GM06990 (cell line): ENCODE data around the gene AP4S1.
"Not testable (repeated sequence)": the region's sequence is repeated elsewhere in the genome, so short reads cannot be mapped to it uniquely, and the experiment has no call there.

Source experiments
- DNase-seq: peaks from one replicate; pipeline ENCODE4 v3.0.0-alpha.2; 2011; ENCODE audit not compliant: insufficient read length; ENCODE audit errors: extremely low read depth
- H3K27me3 ChIP-seq: replicated peaks from 2 replicates; pipeline ENCODE4 v1.6.0; 2011; ENCODE audit warnings: low read length; ENCODE audit not compliant: control insufficient read depth, insufficient read depth
- H3K36me3 ChIP-seq: 2 replicates; pipeline ENCODE4 v1.5.1; 2011; ENCODE audit warnings: low read length; ENCODE audit not compliant: control insufficient read depth, insufficient read depth
- H3K4me3 ChIP-seq: replicated peaks from 2 replicates; pipeline ENCODE4 v1.5.1; 2011; ENCODE audit warnings: low read depth, mild to moderate bottlenecking, control low read depth, low read length
- TF ChIP-seq, protein P1 (sequence below): IDR thresholded peaks from 2 replicates; pipeline ENCODE4 v1.5.1; 2011; ENCODE audit warnings: low read length, control low read depth, mild to moderate bottlenecking, inconsistent platforms; ENCODE audit not compliant: insufficient read depth, poor library complexity, severe bottlenecking

The AP4S1 gene

DNA sequence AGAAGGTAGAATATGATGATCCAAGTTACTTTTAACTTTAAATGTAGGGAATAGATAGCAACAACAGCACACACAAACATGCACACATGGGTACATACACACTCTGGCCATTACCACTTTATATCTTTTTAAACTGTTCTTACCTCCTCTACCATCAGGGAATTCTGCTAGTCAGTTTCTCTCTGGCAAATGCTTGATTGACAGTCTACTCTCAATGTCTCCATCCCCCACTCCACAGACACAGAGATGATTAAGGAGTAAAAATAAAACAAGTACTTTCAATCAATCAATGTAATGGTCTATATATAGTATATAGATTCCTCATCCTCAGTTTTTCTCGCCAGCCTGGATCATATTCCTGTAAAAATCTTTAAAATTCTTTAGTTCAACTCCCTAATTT, 16.9 kb downstream of the AP4S1 start:
- no peak overlapping the region for H3K4me3 ChIP-seq
- no peak for DNase-seq
- H3K27me3 ChIP-seq = no peaks in the 10 kb centered on the region
- TF ChIP-seq, protein P1, sequence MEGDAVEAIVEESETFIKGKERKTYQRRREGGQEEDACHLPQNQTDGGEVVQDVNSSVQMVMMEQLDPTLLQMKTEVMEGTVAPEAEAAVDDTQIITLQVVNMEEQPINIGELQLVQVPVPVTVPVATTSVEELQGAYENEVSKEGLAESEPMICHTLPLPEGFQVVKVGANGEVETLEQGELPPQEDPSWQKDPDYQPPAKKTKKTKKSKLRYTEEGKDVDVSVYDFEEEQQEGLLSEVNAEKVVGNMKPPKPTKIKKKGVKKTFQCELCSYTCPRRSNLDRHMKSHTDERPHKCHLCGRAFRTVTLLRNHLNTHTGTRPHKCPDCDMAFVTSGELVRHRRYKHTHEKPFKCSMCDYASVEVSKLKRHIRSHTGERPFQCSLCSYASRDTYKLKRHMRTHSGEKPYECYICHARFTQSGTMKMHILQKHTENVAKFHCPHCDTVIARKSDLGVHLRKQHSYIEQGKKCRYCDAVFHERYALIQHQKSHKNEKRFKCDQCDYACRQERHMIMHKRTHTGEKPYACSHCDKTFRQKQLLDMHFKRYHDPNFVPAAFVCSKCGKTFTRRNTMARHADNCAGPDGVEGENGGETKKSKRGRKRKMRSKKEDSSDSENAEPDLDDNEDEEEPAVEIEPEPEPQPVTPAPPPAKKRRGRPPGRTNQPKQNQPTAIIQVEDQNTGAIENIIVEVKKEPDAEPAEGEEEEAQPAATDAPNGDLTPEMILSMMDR = no peak
- H3K36me3 ChIP-seq = no peaks in the 10 kb centered on the region

DNA sequence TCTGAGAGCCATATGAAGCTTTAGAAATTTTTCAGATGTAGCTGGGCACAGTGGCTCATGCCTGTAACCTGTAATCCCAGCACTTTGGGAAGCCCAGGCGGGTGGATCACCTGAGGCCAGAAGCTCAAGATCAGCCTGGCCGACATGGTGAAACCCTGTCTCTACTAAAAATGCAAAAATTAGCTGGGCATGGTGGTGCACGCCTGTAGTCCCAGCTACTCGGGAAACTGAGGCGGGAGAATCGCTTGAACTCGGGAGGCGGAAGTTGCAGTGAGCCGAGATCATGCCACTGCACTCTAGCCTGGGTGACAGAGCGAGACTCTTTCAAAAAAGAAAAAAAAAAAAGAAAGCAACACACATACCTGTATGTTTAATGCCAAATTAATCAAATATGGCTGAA, 17.4 kb downstream of the AP4S1 start:
- H3K27me3 ChIP-seq, H3K4me3 ChIP-seq, H3K36me3 ChIP-seq, DNase-seq: not testable (repeated sequence)

DNA sequence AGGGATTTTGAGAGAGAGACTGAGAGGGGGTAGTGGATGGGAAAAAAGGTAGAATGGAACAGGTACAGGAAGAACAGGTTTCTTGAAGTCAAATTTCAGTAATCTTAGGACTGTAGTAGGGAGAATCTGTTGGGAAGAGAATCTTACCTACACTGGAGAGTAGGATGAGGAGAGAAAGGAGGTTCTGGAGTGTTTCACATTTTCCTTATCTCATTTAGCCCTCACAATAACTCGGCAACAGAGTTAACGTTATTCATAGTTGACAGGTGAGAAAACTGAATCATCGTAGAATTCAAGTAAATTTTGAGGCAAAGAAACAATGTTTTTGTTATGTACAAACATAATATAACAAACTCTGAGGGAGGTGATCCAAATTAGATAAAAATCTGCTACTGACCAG, 17.9 kb downstream of the AP4S1 start:
- Histone ChIP-seq H3K36me3 (no peaks in the 10 kb centered on the region), H3K4me3 (no peak overlapping the region)

DNA sequence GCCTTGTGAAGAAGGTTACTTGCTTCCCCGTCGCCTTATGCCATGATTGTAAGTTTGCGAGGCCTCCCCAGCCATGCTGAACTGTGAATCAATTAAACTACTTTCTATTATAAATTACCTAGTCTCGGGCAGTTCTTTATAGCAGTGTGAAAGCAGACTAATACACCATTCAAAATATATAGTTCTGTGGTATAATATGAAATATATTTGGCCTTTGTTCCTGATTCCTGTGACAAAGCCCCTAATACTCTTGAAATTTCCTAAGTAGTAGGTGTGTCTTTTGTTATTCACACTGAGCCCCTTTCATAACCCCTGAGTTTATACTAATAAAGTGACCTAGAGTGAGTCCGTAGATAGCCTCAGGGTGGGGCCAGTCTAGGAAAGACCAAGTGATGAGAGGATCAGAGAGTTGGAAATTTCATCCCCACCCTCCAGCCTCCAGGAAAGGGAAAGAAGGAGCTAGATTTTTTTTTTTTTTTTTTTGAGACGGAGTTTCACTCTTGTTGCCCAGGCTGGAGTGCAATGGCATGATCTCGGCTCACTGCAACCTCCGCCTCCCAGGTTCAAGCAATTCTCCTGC, 20.1 kb downstream of the AP4S1 start:
- Histone ChIP-seq H3K27me3 (no peaks in the 10 kb centered on the region), H3K36me3 (no peaks in the 10 kb centered on the region), H3K4me3 (no peak overlapping the region)
- no peak for DNase-seq
- TF ChIP-seq, protein P1 = no peak

More for the DNA sequence above, 17.9 kb downstream of the AP4S1 start:
- TF ChIP-seq, protein P1 = no peak
- no peaks in the 10 kb centered on the region for H3K27me3 ChIP-seq
- no peak for DNase-seq

DNA sequence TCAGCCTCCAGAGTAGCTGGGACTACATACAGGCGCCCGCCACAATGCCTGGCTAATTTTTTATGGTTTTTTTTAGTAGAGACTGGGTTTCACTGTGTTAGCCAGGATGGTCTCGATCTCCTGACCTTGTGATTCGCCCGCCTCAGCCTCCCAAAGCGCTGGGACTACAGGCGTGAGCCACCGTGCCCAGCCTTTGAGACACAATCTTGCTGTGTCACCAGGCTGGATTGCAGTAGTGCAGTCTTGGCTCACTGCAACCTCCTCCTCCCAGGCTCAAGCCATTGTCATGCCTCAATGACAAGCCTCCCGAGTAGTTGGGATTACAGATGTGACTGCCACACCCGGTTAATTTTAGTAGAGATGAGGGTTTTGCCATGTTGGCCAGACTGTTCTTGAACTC, 22.1 kb downstream of the AP4S1 start:
- no peaks in the 10 kb centered on the region for H3K36me3 ChIP-seq
- H3K4me3 ChIP-seq = no peak overlapping the region

DNA sequence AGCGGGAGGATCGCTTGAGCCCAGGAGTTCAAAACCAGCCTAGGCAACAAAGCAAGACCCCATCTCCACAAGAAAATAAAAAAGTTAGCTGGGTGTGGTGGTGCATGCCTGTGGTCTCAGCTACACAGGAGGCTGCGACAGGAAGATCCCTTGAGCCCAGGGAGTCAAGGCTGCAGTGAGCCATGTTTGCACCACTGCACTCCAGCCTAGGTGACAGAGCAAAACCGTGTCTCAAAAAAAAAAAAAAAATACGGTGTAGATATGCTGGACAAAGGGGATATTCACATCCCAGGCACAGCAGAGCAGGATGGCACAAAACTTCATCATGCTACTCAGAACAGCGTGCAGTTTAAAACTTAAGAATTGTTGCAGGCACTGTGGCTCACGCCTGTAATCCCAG, 25.6 kb downstream of the AP4S1 start:
- no peaks in the 10 kb centered on the region for H3K27me3 ChIP-seq
- no peaks in the 10 kb centered on the region for H3K36me3 ChIP-seq
- no peak overlapping the region for H3K4me3 ChIP-seq
- TF ChIP-seq, protein P1 = no peak
- no peak for DNase-seq

More for the DNA sequence above, 22.1 kb downstream of the AP4S1 start:
- DNase-seq = no peak
- no peaks in the 10 kb centered on the region for H3K27me3 ChIP-seq
- TF ChIP-seq, protein P1 = no peak
